ENCODE data around the gene TRIM38.
"Not testable (repeated sequence)": the region's sequence is repeated elsewhere in the genome, so short reads cannot be mapped to it uniquely, and the experiment has no call there.

TRIM38 gene

GRCh38 chr6:26012061-26012460 lies 49.5 kb downstream of the TRIM38 start:
- no peak for DNase-seq

GRCh38 chr6:26014386-26014785 lies 51.8 kb downstream of the TRIM38 start:
- DNase-seq: not testable (repeated sequence)

GRCh38 chr6:26016245-26016962 lies 53.8 kb downstream of the TRIM38 start:
- DNase-seq: no peak

GRCh38 chr6:26016963-26017631 lies 54.5 kb downstream of the TRIM38 start:
- no peak for DNase-seq

GRCh38 chr6:26017632-26017966 lies 55.0 kb downstream of the TRIM38 start:
- peak; percentile 83 for DNase-seq

GRCh38 chr6:26019261-26019830 lies 56.7 kb downstream of the TRIM38 start:
- DNase-seq: no peak

- DNase-seq: no peak
Observed at GRCh38 chr6:26019967-26020328, 57.3 kb downstream of the TRIM38 start.

- DNase-seq: peak; percentile 91
Observed at GRCh38 chr6:26020329-26021000, 57.9 kb downstream of the TRIM38 start.

- DNase-seq: peak; percentile 83
Observed at GRCh38 chr6:26021001-26021349, 58.4 kb downstream of the TRIM38 start.

GRCh38 chr6:26021350-26022131 lies 58.9 kb downstream of the TRIM38 start:
- peak; percentile 83 for DNase-seq

GRCh38 chr6:26022132-26022472 lies 59.5 kb downstream of the TRIM38 start:
- DNase-seq: peak; percentile 75

GRCh38 chr6:26022737-26023136 lies 60.1 kb downstream of the TRIM38 start:
- DNase-seq: no peak

- DNase-seq: no peak
Observed at GRCh38 chr6:26024651-26025046, 62.0 kb downstream of the TRIM38 start.

- peak; percentile 73 for DNase-seq
Observed at GRCh38 chr6:26025047-26025893, 62.7 kb downstream of the TRIM38 start.

GRCh38 chr6:26025894-26026832 lies 63.6 kb downstream of the TRIM38 start:
- peak; percentile 88 for DNase-seq

- peak; percentile 86 for DNase-seq
Observed at GRCh38 chr6:26026833-26027490, 64.4 kb downstream of the TRIM38 start.

- DNase-seq: no peak
Observed at GRCh38 chr6:26027491-26028211, 65.0 kb downstream of the TRIM38 start.

GRCh38 chr6:26028212-26028745 lies 65.7 kb downstream of the TRIM38 start:
- DNase-seq: no peak

GRCh38 chr6:26028746-26029569 lies 66.4 kb downstream of the TRIM38 start:
- no peak for DNase-seq

All from kidney glomerular epithelial cell (primary cell).